Peyer's patch (tissue), 4 donors: Measurements from ENCODE around the gene SH3TC1.

Experiments used
- CTCF ChIP-seq, 6 experiments: fragments of 450-650 bp in 4 of 6; fragments of 200-600 bp in 2 of 6; sonication (generic) in 1 of 6; IDR thresholded peaks; one replicate each; pipeline ENCODE4 v1.5.1; 2017 to 2019; ENCODE audit warnings: antibody characterized with exemption in 6 of 6, mild to moderate bottlenecking in 3 of 6, moderate library complexity in 1 of 6
- POLR2A ChIP-seq, 2 donors: fragments of 450-650 bp; IDR thresholded peaks; one replicate each; pipeline ENCODE4 v1.5.1; 2017; ENCODE audit warnings: antibody characterized with exemption in 2 of 2, mild to moderate bottlenecking in 2 of 2, moderate library complexity in 2 of 2

- no peak for TF ChIP-seq CTCF (IDR thresholded peaks at IDR 0.05)
- no peak for TF ChIP-seq POLR2A (IDR thresholded peaks at IDR 0.05)
These were observed 28.7 kb upstream of the SH3TC1 start for GRCh38 chr4:8170341-8170740.
